Liver (tissue), 3 donors: ENCODE results near the gene PHF3.
"Not testable (repeated sequence)": the region's sequence is repeated elsewhere in the genome, so short reads cannot be mapped to it uniquely, and the experiment has no call there.

Experiments used
- EGR1 ChIP-seq, 2 donors: IDR thresholded peaks; 2 replicates each; pipeline ENCODE4 v1.6.1; 2016 to 2018; ENCODE audit warnings: antibody characterized with exemption in 2 of 2, low read depth in 2 of 2
- FOXA1 ChIP-seq: IDR thresholded peaks from 2 replicates; pipeline ENCODE4 v1.6.1; 2016; ENCODE audit warnings: antibody characterized with exemption
- GABPA ChIP-seq, 2 donors: IDR thresholded peaks in 1 of 2; conservative IDR thresholded peaks in 1 of 2; 2 replicates each; pipeline ENCODE4 v1.6.1; 2016; ENCODE audit warnings: antibody characterized with exemption in 2 of 2, mild to moderate bottlenecking in 1 of 2, moderate library complexity in 1 of 2
- HNF4A ChIP-seq, 2 donors: conservative IDR thresholded peaks; 2 replicates each; pipeline ENCODE4 v1.6.1; 2016; ENCODE audit warnings: antibody characterized with exemption in 2 of 2, mild to moderate bottlenecking in 2 of 2
- JUND ChIP-seq, 2 donors: IDR thresholded peaks; 2 replicates each; pipeline ENCODE4 v1.6.1; 2016; ENCODE audit warnings: antibody characterized with exemption in 2 of 2
- MAX ChIP-seq: IDR thresholded peaks from 2 replicates; pipeline ENCODE4 v1.6.1; 2016; ENCODE audit warnings: antibody characterized with exemption
- NR2F2 ChIP-seq: IDR thresholded peaks from 2 replicates; pipeline ENCODE4 v1.6.1; 2016; ENCODE audit warnings: antibody characterized with exemption
- RAD21 ChIP-seq, 2 donors: IDR thresholded peaks; 2 replicates each; pipeline ENCODE4 v1.6.1; 2016; ENCODE audit warnings: antibody characterized with exemption in 2 of 2, mild to moderate bottlenecking in 2 of 2
- RXRA ChIP-seq, 2 donors: IDR thresholded peaks; 2 replicates each; pipeline ENCODE4 v1.6.1; 2017 to 2018; ENCODE audit warnings: antibody characterized with exemption in 2 of 2, mild to moderate bottlenecking in 1 of 2
- SP1 ChIP-seq: IDR thresholded peaks from 2 replicates; pipeline ENCODE4 v1.6.1; 2018; ENCODE audit warnings: antibody characterized with exemption, mild to moderate bottlenecking
- TAF1 ChIP-seq: conservative IDR thresholded peaks from 2 replicates; pipeline ENCODE4 v1.6.1; 2016; ENCODE audit warnings: antibody characterized with exemption, mild to moderate bottlenecking
- ZBTB33 ChIP-seq: IDR thresholded peaks from 2 replicates; pipeline ENCODE4 v1.6.1; 2016; ENCODE audit warnings: antibody characterized with exemption
- TF ChIP-seq, protein P1 (sequence below): fragments of 150-350 bp; IDR thresholded peaks from 2 replicates; pipeline ENCODE4 v1.5.1; 2017; ENCODE audit warnings: improper control_type of control experiment, low read depth, low read length; ENCODE audit not compliant: missing input control
- TF ChIP-seq, protein P2 (sequence below): IDR thresholded peaks from 2 replicates; pipeline ENCODE4 v1.6.1; 2016; ENCODE audit warnings: antibody characterized with exemption, mild to moderate bottlenecking
- donor health status: healthy.
- donor health status: healthy.

GRCh38 chr6:63757275-63757674 is 121.7 kb downstream of the PHF3 start:
- TF ChIP-seq, protein P1, sequence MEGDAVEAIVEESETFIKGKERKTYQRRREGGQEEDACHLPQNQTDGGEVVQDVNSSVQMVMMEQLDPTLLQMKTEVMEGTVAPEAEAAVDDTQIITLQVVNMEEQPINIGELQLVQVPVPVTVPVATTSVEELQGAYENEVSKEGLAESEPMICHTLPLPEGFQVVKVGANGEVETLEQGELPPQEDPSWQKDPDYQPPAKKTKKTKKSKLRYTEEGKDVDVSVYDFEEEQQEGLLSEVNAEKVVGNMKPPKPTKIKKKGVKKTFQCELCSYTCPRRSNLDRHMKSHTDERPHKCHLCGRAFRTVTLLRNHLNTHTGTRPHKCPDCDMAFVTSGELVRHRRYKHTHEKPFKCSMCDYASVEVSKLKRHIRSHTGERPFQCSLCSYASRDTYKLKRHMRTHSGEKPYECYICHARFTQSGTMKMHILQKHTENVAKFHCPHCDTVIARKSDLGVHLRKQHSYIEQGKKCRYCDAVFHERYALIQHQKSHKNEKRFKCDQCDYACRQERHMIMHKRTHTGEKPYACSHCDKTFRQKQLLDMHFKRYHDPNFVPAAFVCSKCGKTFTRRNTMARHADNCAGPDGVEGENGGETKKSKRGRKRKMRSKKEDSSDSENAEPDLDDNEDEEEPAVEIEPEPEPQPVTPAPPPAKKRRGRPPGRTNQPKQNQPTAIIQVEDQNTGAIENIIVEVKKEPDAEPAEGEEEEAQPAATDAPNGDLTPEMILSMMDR, result not testable (repeated sequence)
- not testable (repeated sequence) for TF ChIP-seq EGR1 (IDR thresholded peaks at IDR 0.05; ENCODE audit: low read depth in 2 of 2); MAX; GABPA (IDR thresholded peaks at IDR 0.05 in 1 of 2, conservative IDR thresholded peaks at IDR 0.05 in 1 of 2); SP1; FOXA1; TAF1; JUND (IDR thresholded peaks at IDR 0.05); RAD21 (IDR thresholded peaks at IDR 0.05); ZBTB33
- TF ChIP-seq, protein P2, sequence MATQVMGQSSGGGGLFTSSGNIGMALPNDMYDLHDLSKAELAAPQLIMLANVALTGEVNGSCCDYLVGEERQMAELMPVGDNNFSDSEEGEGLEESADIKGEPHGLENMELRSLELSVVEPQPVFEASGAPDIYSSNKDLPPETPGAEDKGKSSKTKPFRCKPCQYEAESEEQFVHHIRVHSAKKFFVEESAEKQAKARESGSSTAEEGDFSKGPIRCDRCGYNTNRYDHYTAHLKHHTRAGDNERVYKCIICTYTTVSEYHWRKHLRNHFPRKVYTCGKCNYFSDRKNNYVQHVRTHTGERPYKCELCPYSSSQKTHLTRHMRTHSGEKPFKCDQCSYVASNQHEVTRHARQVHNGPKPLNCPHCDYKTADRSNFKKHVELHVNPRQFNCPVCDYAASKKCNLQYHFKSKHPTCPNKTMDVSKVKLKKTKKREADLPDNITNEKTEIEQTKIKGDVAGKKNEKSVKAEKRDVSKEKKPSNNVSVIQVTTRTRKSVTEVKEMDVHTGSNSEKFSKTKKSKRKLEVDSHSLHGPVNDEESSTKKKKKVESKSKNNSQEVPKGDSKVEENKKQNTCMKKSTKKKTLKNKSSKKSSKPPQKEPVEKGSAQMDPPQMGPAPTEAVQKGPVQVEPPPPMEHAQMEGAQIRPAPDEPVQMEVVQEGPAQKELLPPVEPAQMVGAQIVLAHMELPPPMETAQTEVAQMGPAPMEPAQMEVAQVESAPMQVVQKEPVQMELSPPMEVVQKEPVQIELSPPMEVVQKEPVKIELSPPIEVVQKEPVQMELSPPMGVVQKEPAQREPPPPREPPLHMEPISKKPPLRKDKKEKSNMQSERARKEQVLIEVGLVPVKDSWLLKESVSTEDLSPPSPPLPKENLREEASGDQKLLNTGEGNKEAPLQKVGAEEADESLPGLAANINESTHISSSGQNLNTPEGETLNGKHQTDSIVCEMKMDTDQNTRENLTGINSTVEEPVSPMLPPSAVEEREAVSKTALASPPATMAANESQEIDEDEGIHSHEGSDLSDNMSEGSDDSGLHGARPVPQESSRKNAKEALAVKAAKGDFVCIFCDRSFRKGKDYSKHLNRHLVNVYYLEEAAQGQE, result not testable (repeated sequence)
- TF ChIP-seq HNF4A (conservative IDR thresholded peaks at IDR 0.05), result peak; percentile 79 to 84
- TF ChIP-seq RXRA (IDR thresholded peaks at IDR 0.05), result peak in 1 of 2 donors; percentile 48
- TF ChIP-seq NR2F2, result peak; percentile 10
